Mucosa of stomach (tissue), 1 donor: ENCODE data around the gene JPT1.
A peak's percentile ranks its signal among the peaks of the same experiment; 100 is the strongest.
"Not testable (repeated sequence)": the region's sequence is repeated elsewhere in the genome, so short reads cannot be mapped to it uniquely, and the experiment has no call there.

Experiments used
- H3K27me3 ChIP-seq: one replicate; pipeline ENCODE4 v1.7.0; 2013; ENCODE audit warnings: mild to moderate bottlenecking, low read length; ENCODE audit not compliant: control insufficient read depth, insufficient read depth
- H3K36me3 ChIP-seq: one replicate; pipeline ENCODE4 v1.7.0; 2013; ENCODE audit warnings: low read length; ENCODE audit not compliant: control insufficient read depth, insufficient read depth
- H3K4me1 ChIP-seq: one replicate; pipeline ENCODE4 v1.7.0; 2013; ENCODE audit warnings: mild to moderate bottlenecking, low read length; ENCODE audit not compliant: control insufficient read depth, insufficient read depth
- H3K4me3 ChIP-seq: one replicate; pipeline ENCODE4 v1.7.0; 2013; ENCODE audit warnings: low read length
- H3K9ac ChIP-seq: one replicate; pipeline ENCODE4 v1.7.0; 2013; ENCODE audit warnings: mild to moderate bottlenecking, low read length, moderate library complexity
- H3K9me3 ChIP-seq: one replicate; pipeline ENCODE4 v1.7.0; 2013; ENCODE audit warnings: mild to moderate bottlenecking, low read length, moderate library complexity; ENCODE audit not compliant: control insufficient read depth
- donor health status: Pancreatic carcinoma.

Gene JPT1

GRCh38 chr17:75178453-75178852 is 24.1 kb upstream of the JPT1 start:
- Histone ChIP-seq H3K27me3 (no peaks in the 10 kb centered on the region), H3K36me3 (no peaks in the 10 kb centered on the region), H3K4me3 (no peak overlapping the region), H3K4me1 (peaks cover 16% of the 10 kb centered on the region), H3K9me3 (no peaks in the 10 kb centered on the region), H3K9ac (no peak overlapping the region)

DNA sequence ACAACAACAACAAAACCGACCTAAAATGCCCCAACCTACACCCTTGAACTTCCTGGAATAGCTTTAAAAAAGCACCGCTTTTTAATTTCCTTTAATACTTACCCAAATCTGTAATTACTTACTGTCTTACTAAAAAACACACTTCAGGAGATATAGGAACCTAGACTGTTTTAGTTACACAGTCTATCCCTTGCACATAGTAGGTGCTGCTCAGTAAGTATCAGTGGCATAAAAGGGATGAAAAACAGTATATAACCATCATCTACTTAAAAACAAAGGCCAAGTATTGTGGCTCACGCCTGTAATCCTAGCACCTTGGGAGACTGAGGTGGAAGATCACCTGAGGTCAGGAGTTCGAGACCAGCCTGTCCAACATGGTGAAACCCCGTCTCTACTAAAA is 22.3 kb upstream of the JPT1 start:
- H3K9me3 ChIP-seq = no peaks in the 10 kb centered on the region
- H3K36me3 ChIP-seq = no peaks in the 10 kb centered on the region
- H3K4me1 ChIP-seq = peaks cover 10% of the 10 kb centered on the region
- H3K9ac ChIP-seq = no peak overlapping the region
- no peak overlapping the region for H3K4me3 ChIP-seq
- H3K27me3 ChIP-seq = no peaks in the 10 kb centered on the region

DNA sequence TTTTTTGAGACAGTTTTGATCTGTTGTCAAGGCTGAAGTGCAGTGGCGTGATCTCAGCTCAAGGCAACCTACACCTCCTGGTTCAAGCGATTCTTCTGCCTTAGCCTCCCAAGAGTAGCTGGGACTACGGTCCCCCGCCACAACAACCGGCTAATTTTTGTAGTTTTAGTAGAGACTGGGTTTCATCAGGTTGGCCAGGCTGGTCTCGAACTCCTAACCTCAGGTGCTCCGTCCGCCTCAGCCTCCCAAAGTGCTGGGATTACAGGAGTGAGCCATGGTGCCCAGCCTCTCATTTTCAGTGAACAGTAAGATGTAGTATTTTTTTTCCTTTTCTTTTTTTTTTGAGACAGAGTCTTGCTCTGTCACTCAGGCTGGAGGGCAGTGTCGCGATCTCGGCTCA is 20.7 kb upstream of the JPT1 start:
- H3K9me3 ChIP-seq = no peaks in the 10 kb centered on the region
- no peaks in the 10 kb centered on the region for H3K36me3 ChIP-seq
- H3K4me3 ChIP-seq = no peak overlapping the region
- no peak overlapping the region for H3K9ac ChIP-seq
- no peaks in the 10 kb centered on the region for H3K27me3 ChIP-seq
- peaks cover 4% of the 10 kb centered on the region for H3K4me1 ChIP-seq

DNA sequence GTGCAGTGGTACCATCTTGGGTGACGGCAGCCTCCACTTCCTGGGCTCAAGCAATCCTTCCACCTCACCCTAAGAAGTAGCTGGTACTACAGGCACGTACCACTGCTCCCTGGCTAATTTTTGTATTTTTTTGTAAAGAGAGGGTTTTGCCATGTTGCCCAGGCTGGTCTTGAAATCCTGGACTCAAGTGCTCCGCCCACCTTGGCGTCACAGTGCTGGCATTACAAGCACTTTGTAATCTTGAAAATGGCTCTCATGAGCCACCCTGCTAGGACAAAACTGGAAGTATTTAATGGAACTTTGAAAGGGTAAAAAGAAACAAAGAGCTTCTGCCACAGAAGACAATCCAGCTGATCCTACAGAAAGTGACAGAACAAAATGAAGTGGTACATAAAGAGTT is 19.2 kb upstream of the JPT1 start:
- H3K9me3 ChIP-seq = no peaks in the 10 kb centered on the region
- H3K4me1 ChIP-seq = no peaks in the 10 kb centered on the region
- no peak overlapping the region for H3K4me3 ChIP-seq
- H3K36me3 ChIP-seq = no peaks in the 10 kb centered on the region
- no peaks in the 10 kb centered on the region for H3K27me3 ChIP-seq
- no peak overlapping the region for H3K9ac ChIP-seq

GRCh38 chr17:75168998-75169397 is 14.7 kb upstream of the JPT1 start:
- Histone ChIP-seq H3K4me1 (no peaks in the 10 kb centered on the region), H3K4me3 (no peak overlapping the region), H3K36me3 (no peaks in the 10 kb centered on the region)

DNA sequence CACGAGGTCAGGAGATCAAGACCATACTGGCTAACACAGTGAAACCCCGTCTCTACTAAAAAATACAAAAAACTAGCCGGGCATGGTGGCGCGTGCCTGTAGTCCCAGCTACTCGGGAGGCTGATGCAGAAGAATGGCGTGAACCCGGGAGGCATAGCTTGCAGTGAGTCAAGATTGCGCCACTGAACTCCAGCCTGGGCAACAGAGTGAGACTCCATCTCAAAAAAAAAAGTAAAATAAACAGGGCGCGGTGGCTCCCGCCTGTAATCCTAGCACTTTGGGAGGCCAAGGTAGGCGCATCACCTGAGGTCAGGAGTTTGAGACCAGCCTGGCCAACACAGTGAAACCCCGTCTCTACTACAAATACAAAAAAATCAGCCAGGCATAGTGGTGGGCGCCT is 10.3 kb upstream of the JPT1 start:
- not testable (repeated sequence) for H3K9me3 ChIP-seq, H3K4me3 ChIP-seq, H3K36me3 ChIP-seq, H3K27me3 ChIP-seq, H3K9ac ChIP-seq
- H3K4me1 ChIP-seq = peaks cover 11% of the 10 kb centered on the region

More at GRCh38 chr17:75168998-75169397, 14.7 kb upstream of the JPT1 start:
- Histone ChIP-seq H3K9me3 (no peaks in the 10 kb centered on the region), H3K9ac (no peak overlapping the region), H3K27me3 (no peaks in the 10 kb centered on the region)

DNA sequence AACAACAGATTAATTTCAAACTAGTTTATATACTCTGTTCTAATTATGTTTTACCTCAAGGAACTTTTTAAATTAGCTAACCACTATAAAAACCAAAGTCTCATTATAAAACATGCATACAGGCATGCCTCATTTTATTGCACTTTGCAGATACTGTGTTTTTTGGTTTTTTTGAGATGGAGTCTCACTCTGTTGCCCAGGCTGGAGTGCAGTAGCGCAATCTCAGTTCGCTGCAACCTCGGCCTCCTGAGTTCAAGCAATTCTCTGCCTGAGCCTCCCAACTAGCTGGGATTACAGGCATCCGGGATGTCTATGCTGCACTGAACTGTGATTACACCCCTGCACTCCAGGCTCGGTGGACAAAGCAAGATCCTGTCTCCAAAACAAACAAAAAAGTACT is 8.8 kb upstream of the JPT1 start:
- H3K4me1 ChIP-seq = peaks cover 25% of the 10 kb centered on the region
- H3K9me3 ChIP-seq = no peaks in the 10 kb centered on the region
- no peaks in the 10 kb centered on the region for H3K36me3 ChIP-seq
- H3K4me3 ChIP-seq = no peak overlapping the region
- H3K27me3 ChIP-seq = no peaks in the 10 kb centered on the region
- no peak overlapping the region for H3K9ac ChIP-seq

DNA sequence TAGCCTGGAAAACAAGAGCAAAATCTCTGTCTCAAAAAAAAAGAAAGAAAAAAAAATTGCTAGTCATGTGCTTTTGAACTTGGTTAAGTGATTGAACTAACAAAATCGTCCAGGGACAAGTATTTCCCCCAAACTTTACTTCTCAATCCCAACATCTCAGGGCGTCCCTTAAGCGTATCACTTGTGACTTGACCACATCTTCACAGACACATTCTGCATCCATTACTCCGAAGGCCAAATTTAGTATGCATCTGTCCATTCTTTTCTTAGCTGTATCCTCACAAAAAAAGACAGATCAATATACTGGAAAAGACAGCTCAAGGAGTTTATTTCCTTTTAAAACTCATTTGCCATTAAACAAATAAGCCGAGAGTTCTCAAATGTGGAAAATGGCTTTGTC is 5.9 kb upstream of the JPT1 start:
- H3K36me3 ChIP-seq = no peaks in the 10 kb centered on the region
- H3K4me3 ChIP-seq = no peak overlapping the region
- H3K9me3 ChIP-seq = no peaks in the 10 kb centered on the region
- H3K4me1 ChIP-seq = peaks cover 25% of the 10 kb centered on the region
- H3K9ac ChIP-seq = peak overlapping the region; percentile 7
- H3K27me3 ChIP-seq = no peaks in the 10 kb centered on the region

GRCh38 chr17:75159196-75160031 is 5.1 kb upstream of the JPT1 start:
- peaks cover 30% of the 10 kb centered on the region for H3K4me1 ChIP-seq

DNA sequence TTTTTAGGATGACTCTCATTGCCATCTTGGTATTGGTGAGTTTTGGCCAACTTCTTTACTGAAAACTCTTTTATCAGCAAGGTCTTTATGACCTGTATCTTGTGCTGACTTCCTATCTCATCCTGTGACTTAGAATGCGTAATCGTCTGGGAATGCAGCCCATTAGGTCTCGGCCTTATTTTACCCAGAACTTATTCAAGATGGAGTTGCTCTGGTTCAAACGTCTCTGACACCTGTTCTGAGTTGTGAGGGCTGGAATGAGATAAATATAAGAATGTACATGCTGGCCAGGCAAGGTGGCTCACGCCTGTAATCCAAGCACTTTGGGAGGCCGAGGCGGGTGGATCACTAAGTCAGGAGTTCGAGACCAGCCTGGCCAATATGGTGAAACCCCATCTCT is 4.2 kb upstream of the JPT1 start:
- peaks cover 30% of the 10 kb centered on the region for H3K4me1 ChIP-seq
- H3K9me3 ChIP-seq, H3K27me3 ChIP-seq, H3K36me3 ChIP-seq, H3K4me3 ChIP-seq, H3K9ac ChIP-seq: not testable (repeated sequence)

More at GRCh38 chr17:75159196-75160031, 5.1 kb upstream of the JPT1 start:
- H3K4me3 ChIP-seq = no peak overlapping the region
- no peaks in the 10 kb centered on the region for H3K9me3 ChIP-seq
- peak overlapping the region; percentile 7 for H3K9ac ChIP-seq
- H3K36me3 ChIP-seq = no peaks in the 10 kb centered on the region
- no peaks in the 10 kb centered on the region for H3K27me3 ChIP-seq

- Histone ChIP-seq H3K4me3 (no peak overlapping the region), H3K36me3 (no peaks in the 10 kb centered on the region), H3K4me1 (peaks cover 25% of the 10 kb centered on the region), H3K9me3 (no peaks in the 10 kb centered on the region), H3K27me3 (no peaks in the 10 kb centered on the region), H3K9ac (no peak overlapping the region)
Observed at GRCh38 chr17:75155191-75155601, 884 bp upstream of the JPT1 start.

- H3K36me3 ChIP-seq = no peaks in the 10 kb centered on the region
- H3K9me3 ChIP-seq = no peaks in the 10 kb centered on the region
- no peaks in the 10 kb centered on the region for H3K27me3 ChIP-seq
- H3K4me1 ChIP-seq = peaks cover 14% of the 10 kb centered on the region
- peak overlapping the region; percentile 64 for H3K9ac ChIP-seq
- peak overlapping the region; percentile 73 for H3K4me3 ChIP-seq
Observed at GRCh38 chr17:75153780-75154194, 525 bp downstream of the JPT1 start.
